ENCODE results near the gene HAPLN2.

DNA sequence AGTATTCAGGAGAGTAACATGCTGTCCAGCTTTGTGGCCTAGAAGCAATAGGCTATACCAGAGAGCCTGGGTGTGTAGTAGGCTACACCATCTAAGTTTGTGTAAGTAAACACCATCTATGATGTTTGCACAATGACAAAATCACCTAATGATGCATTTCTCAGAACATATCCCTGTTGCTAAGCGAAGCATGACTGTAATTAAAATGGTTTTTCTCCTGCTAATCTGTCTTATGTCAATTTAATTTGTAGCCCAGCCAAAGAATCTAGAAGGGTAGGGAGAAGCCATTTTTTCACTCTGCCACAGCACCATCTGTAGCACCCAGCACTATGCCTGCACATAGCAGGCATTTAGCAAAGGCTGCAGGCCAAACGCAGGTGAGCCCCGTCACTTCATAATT is 41.7 kb upstream of the HAPLN2 start:
- TF ChIP-seq, protein P1, sequence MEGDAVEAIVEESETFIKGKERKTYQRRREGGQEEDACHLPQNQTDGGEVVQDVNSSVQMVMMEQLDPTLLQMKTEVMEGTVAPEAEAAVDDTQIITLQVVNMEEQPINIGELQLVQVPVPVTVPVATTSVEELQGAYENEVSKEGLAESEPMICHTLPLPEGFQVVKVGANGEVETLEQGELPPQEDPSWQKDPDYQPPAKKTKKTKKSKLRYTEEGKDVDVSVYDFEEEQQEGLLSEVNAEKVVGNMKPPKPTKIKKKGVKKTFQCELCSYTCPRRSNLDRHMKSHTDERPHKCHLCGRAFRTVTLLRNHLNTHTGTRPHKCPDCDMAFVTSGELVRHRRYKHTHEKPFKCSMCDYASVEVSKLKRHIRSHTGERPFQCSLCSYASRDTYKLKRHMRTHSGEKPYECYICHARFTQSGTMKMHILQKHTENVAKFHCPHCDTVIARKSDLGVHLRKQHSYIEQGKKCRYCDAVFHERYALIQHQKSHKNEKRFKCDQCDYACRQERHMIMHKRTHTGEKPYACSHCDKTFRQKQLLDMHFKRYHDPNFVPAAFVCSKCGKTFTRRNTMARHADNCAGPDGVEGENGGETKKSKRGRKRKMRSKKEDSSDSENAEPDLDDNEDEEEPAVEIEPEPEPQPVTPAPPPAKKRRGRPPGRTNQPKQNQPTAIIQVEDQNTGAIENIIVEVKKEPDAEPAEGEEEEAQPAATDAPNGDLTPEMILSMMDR (IDR thresholded peaks at IDR 0.05) = no peak
- TF ChIP-seq TEAD4 (CRISPR knock-in tag; IDR thresholded peaks at IDR 0.05) (no peak), SOX15 (CRISPR knock-in tag; IDR thresholded peaks at IDR 0.05) (no peak), OVOL2 (CRISPR knock-in tag; IDR thresholded peaks at IDR 0.05; ENCODE audit: borderline replicate concordance) (no peak), SP1 (CRISPR knock-in tag; conservative IDR thresholded peaks at IDR 0.05) (no peak), RORB (CRISPR knock-in tag; IDR thresholded peaks at IDR 0.05) (no peak), ESRRA (CRISPR knock-in tag; IDR thresholded peaks at IDR 0.05; ENCODE audit: borderline replicate concordance) (no peak), NR3C1 (CRISPR knock-in tag; conservative IDR thresholded peaks at IDR 0.05; ENCODE audit: low read depth) (no peak), ZNF423 (CRISPR knock-in tag; IDR thresholded peaks at IDR 0.05) (no peak), NR2C2 (CRISPR knock-in tag; IDR thresholded peaks at IDR 0.05) (no peak)
- TF ChIP-seq, protein P2, sequence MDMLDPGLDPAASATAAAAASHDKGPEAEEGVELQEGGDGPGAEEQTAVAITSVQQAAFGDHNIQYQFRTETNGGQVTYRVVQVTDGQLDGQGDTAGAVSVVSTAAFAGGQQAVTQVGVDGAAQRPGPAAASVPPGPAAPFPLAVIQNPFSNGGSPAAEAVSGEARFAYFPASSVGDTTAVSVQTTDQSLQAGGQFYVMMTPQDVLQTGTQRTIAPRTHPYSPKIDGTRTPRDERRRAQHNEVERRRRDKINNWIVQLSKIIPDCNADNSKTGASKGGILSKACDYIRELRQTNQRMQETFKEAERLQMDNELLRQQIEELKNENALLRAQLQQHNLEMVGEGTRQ (CRISPR knock-in tag; IDR thresholded peaks at IDR 0.05) = no peak
- TF ChIP-seq, protein P3, sequence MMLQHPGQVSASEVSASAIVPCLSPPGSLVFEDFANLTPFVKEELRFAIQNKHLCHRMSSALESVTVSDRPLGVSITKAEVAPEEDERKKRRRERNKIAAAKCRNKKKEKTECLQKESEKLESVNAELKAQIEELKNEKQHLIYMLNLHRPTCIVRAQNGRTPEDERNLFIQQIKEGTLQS (CRISPR knock-in tag; conservative IDR thresholded peaks at IDR 0.05) = no peak
- TF ChIP-seq, protein P4, sequence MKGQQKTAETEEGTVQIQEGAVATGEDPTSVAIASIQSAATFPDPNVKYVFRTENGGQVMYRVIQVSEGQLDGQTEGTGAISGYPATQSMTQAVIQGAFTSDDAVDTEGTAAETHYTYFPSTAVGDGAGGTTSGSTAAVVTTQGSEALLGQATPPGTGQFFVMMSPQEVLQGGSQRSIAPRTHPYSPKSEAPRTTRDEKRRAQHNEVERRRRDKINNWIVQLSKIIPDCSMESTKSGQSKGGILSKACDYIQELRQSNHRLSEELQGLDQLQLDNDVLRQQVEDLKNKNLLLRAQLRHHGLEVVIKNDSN (CRISPR knock-in tag; IDR thresholded peaks at IDR 0.05) = no peak
- TF ChIP-seq, protein P5, sequence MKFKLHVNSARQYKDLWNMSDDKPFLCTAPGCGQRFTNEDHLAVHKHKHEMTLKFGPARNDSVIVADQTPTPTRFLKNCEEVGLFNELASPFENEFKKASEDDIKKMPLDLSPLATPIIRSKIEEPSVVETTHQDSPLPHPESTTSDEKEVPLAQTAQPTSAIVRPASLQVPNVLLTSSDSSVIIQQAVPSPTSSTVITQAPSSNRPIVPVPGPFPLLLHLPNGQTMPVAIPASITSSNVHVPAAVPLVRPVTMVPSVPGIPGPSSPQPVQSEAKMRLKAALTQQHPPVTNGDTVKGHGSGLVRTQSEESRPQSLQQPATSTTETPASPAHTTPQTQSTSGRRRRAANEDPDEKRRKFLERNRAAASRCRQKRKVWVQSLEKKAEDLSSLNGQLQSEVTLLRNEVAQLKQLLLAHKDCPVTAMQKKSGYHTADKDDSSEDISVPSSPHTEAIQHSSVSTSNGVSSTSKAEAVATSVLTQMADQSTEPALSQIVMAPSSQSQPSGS (CRISPR knock-in tag; IDR thresholded peaks at IDR 0.05; ENCODE audit: borderline replicate concordance, low read depth) = no peak
